ENCODE measurements around the gene RHBDD3.
"Not testable (repeated sequence)": the region's sequence is repeated elsewhere in the genome, so short reads cannot be mapped to it uniquely, and the experiment has no call there.

The RHBDD3 gene

GRCh38 chr22:29245626-29246385 is 22.0 kb downstream of the RHBDD3 start:
- peak; percentile 66 to 71 for DNase-seq

- DNase-seq: no peak
Observed at GRCh38 chr22:29244785-29245625, 22.8 kb downstream of the RHBDD3 start.

- DNase-seq: no peak
Observed at GRCh38 chr22:29243874-29244446, 23.8 kb downstream of the RHBDD3 start.

- not testable (repeated sequence) for DNase-seq
Observed at GRCh38 chr22:29240481-29240880, 27.3 kb downstream of the RHBDD3 start.

- no peak for DNase-seq
Observed at GRCh38 chr22:29233277-29233877, 34.4 kb downstream of the RHBDD3 start.

- no peak for DNase-seq
Observed at GRCh38 chr22:29231971-29232959, 35.5 kb downstream of the RHBDD3 start.

- no peak for DNase-seq
Observed at GRCh38 chr22:29230972-29231875, 36.6 kb downstream of the RHBDD3 start.

GRCh38 chr22:29226351-29226981 is 41.3 kb downstream of the RHBDD3 start:
- DNase-seq: no peak

GRCh38 chr22:29225422-29226090 is 42.2 kb downstream of the RHBDD3 start:
- DNase-seq: no peak

GRCh38 chr22:29224859-29225410 is 42.8 kb downstream of the RHBDD3 start:
- DNase-seq: no peak

GRCh38 chr22:29224121-29224858 is 43.5 kb downstream of the RHBDD3 start:
- no peak for DNase-seq

GRCh38 chr22:29219881-29220670 is 47.7 kb downstream of the RHBDD3 start:
- no peak for DNase-seq

- not testable (repeated sequence) for DNase-seq
Observed at GRCh38 chr22:29219409-29219782, 48.4 kb downstream of the RHBDD3 start.

GRCh38 chr22:29218758-29219408 is 48.9 kb downstream of the RHBDD3 start:
- no peak for DNase-seq

GRCh38 chr22:29217827-29218757 is 49.7 kb downstream of the RHBDD3 start:
- DNase-seq: no peak
